PC-3 (cell line): ENCODE measurements around the gene SIN3B. TPM values are rescaled to one million over a fixed set of nuclear protein-coding genes. Genes with fewer than 3 reads are reported as not detected.

Experiments used
- ATAC-seq: fragments of 200-7000 bp; cut with Tn5 transposase; 2 replicates; pipeline ENCODE4 v1.9.1; 2020; ENCODE audit warnings: mild to moderate bottlenecking, moderate library complexity
- BruUV-seq: library from RNA; stranded (reverse); fragments of 400-500 nt; replicated peaks from 2 replicates; lab custom pipeline; 2021; lab: Mats Ljungman, UMichigan
- CTCF ChIA-PET: fragments of 300-600 bp; sonication (Branson Sonifier 250); formaldehyde crosslinking; loops from one replicate; lab custom pipeline; 2022; ENCODE audit warnings: antibody characterized with exemption; lab: Charles Lee
- POLR2A ChIA-PET: fragments of 300-600 bp; sonication (Branson Sonifier 250); formaldehyde crosslinking; loops from one replicate; lab custom pipeline; 2022; ENCODE audit warnings: antibody characterized with exemption; ENCODE audit not compliant: unreplicated experiment; lab: Charles Lee
- DNase-seq: peaks from one replicate; pipeline ENCODE4 v3.0.0-alpha.2; 2015
- H2AFZ ChIP-seq: fragments of 300-600 bp; sonication (generic); 2 replicates; pipeline ENCODE4 v1.6.0; 2016; ENCODE audit warnings: antibody characterized with exemption, low read length
- H3F3A ChIP-seq: fragments of 300-600 bp; sonication (generic); one replicate; pipeline ENCODE4 v1.6.0; 2017; ENCODE audit warnings: antibody characterized with exemption, low read length, control low read depth, mild to moderate bottlenecking; ENCODE audit not compliant: unreplicated experiment
- H3K27ac ChIP-seq: fragments of 300-600 bp; sonication (generic); 2 replicates; pipeline ENCODE4 v1.5.1; 2016; ENCODE audit warnings: mild to moderate bottlenecking, low read length
- H3K27me3 ChIP-seq: fragments of 300-600 bp; sonication (generic); 2 replicates; pipeline ENCODE4 v1.6.1; 2016; ENCODE audit warnings: low read length, mixed read lengths
- H3K36me3 ChIP-seq: fragments of 300-600 bp; sonication (generic); 2 replicates; pipeline ENCODE4 v1.6.1; 2016; ENCODE audit warnings: low read depth, mixed run types, low read length, mixed read lengths
- H3K4me1 ChIP-seq: fragments of 300-600 bp; sonication (generic); 2 replicates; pipeline ENCODE4 v1.5.1; 2016; ENCODE audit warnings: low read length; ENCODE audit not compliant: insufficient read depth
- H3K4me2 ChIP-seq: fragments of 300-600 bp; sonication (generic); 2 replicates; pipeline ENCODE4 v1.6.0; 2016; ENCODE audit warnings: low read length
- H3K4me3 ChIP-seq: fragments of 300-600 bp; sonication (generic); 2 replicates; pipeline ENCODE4 v1.5.1; 2016; ENCODE audit warnings: mild to moderate bottlenecking, low read length, mixed read lengths
- H3K79me2 ChIP-seq: fragments of 300-600 bp; sonication (generic); 2 replicates; pipeline ENCODE4 v1.6.1; 2017; ENCODE audit warnings: low read length, mixed read lengths
- H3K9ac ChIP-seq: fragments of 300-600 bp; sonication (generic); 2 replicates; pipeline ENCODE4 v1.6.0; 2016; ENCODE audit warnings: mild to moderate bottlenecking, low read length
- H3K9me2 ChIP-seq: fragments of 300-600 bp; sonication (generic); replicated peaks from 2 replicates; pipeline ENCODE4 v1.6.1; 2016; ENCODE audit warnings: mixed run types, low read length, mixed read lengths
- H3K9me3 ChIP-seq: fragments of 300-600 bp; sonication (generic); 2 replicates; pipeline ENCODE4 v1.6.1; 2016; ENCODE audit warnings: low read length, mixed read lengths
- H4K20me1 ChIP-seq: fragments of 300-600 bp; sonication (generic); 2 replicates; pipeline ENCODE4 v1.6.1; 2016; ENCODE audit warnings: low read length, mixed read lengths
- EZH2 ChIP-seq: fragments of 300-600 bp; sonication (generic); IDR thresholded peaks from one replicate; pipeline ENCODE4 v1.6.1; 2017; ENCODE audit warnings: antibody characterized with exemption, mild to moderate bottlenecking, low read length; ENCODE audit not compliant: unreplicated experiment
- EZH2phosphoT487 ChIP-seq: fragments of 300-600 bp; sonication (generic); IDR thresholded peaks from 2 replicates; pipeline ENCODE4 v1.6.1; 2018; ENCODE audit warnings: mild to moderate bottlenecking, antibody characterized with exemption, low read length, borderline replicate concordance
- intact Hi-C: fragments of 100-400 bp; cut with micrococcal nuclease; formaldehyde crosslinking; loops from 2 replicates; pipeline ENCODE4 v1.9.0; 2023
- total RNA-seq: library from RNA; depleted of rRNA; stranded (reverse); fragments of >200 nt; gene quantifications from 2 replicates; pipeline ENCODE4 v1.2.3, GENCODE V29; 2014
- TF ChIP-seq, protein P1 (sequence below): fragments of 300-600 bp; sonication (generic); conservative IDR thresholded peaks from 2 replicates; pipeline ENCODE4 v1.5.1; 2017; ENCODE audit warnings: antibody characterized with exemption, low read depth, mild to moderate bottlenecking, low read length

Gene SIN3B
- total RNA-seq, 1 experiment from 2014 or later, result 46.4 TPM

DNA sequence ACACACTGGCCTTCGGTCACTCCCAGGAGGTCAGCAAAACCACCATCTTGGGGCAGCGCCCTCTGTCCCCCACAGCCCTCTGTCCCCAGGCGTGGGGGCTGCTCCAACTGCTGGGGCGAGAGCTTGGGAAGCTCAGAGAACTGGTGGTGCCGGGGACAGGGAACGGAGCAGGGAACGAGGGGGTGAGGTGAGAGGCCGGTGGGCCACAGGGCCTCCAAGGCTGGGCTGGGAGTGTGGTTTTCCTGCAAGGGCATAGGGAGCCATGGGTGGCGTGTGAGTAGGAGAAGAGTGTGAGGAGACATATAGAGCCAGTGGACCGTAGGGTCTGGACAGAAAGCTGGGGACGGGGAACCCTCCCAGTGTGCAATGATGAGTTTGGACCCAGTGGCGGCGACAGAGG is 93.8 kb downstream of the SIN3B start:
- Histone ChIP-seq H3K79me2 (no peaks in the 10 kb centered on the region), H4K20me1 (no peaks in the 10 kb centered on the region), H3F3A (no peaks in the 10 kb centered on the region), H3K9me2 (no peaks in the 10 kb centered on the region), H3K9ac (no peak overlapping the region), H3K27ac (no peak overlapping the region), H3K27me3 (no peaks in the 10 kb centered on the region), H3K36me3 (no peaks in the 10 kb centered on the region), H3K4me1 (peaks cover 12% of the 10 kb centered on the region), H3K4me3 (no peak overlapping the region), H3K9me3 (no peaks in the 10 kb centered on the region), H3K4me2 (no peak overlapping the region), H2AFZ (no peak overlapping the region)
- ChIA-PET POLR2A (no interaction called here), CTCF (no interaction called here)
- DNase-seq, result no peak
- no TSS peak for BruUV-seq
- intact Hi-C loops, result no loop called here
- TF ChIP-seq EZH2phosphoT487 (no peak), EZH2 (no peak)
- TF ChIP-seq, protein P1, sequence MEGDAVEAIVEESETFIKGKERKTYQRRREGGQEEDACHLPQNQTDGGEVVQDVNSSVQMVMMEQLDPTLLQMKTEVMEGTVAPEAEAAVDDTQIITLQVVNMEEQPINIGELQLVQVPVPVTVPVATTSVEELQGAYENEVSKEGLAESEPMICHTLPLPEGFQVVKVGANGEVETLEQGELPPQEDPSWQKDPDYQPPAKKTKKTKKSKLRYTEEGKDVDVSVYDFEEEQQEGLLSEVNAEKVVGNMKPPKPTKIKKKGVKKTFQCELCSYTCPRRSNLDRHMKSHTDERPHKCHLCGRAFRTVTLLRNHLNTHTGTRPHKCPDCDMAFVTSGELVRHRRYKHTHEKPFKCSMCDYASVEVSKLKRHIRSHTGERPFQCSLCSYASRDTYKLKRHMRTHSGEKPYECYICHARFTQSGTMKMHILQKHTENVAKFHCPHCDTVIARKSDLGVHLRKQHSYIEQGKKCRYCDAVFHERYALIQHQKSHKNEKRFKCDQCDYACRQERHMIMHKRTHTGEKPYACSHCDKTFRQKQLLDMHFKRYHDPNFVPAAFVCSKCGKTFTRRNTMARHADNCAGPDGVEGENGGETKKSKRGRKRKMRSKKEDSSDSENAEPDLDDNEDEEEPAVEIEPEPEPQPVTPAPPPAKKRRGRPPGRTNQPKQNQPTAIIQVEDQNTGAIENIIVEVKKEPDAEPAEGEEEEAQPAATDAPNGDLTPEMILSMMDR, result no peak
- no peak for ATAC-seq

DNA sequence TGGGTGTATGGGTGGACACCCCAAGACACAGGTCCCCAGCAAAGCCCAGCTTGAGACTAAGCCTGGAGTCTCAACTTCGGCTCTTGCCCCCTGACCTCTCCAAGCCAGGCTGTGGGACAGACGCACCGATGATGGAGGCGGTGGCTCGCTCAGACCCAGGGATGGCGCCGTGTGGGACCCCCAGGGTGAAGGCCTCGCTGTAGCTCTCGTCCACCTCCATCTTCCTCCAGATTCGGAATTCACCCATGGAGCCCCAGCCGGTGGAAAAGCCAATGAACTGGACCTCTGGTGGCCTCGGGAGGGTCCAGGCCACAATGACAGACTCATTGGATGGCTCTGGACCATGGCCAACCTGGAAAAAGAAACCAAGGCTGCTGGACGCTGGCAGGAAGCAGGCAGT is 98.7 kb downstream of the SIN3B start:
- H3K9me2 ChIP-seq, result no peaks in the 10 kb centered on the region
- no peaks in the 10 kb centered on the region for H3K4me1 ChIP-seq
- POLR2A ChIA-PET, result no interaction called here
- BruUV-seq, result no TSS peak
- H3F3A ChIP-seq, result no peaks in the 10 kb centered on the region
- no peaks in the 10 kb centered on the region for H3K36me3 ChIP-seq
- H3K4me3 ChIP-seq, result no peak overlapping the region
- no peak overlapping the region for H3K9ac ChIP-seq
- H3K27me3 ChIP-seq, result no peaks in the 10 kb centered on the region
- DNase-seq, result no peak
- TF ChIP-seq EZH2, result no peak
- H2AFZ ChIP-seq, result no peak overlapping the region
- intact Hi-C loops, result no loop called here
- CTCF ChIA-PET, result no interaction called here
- H3K4me2 ChIP-seq, result no peak overlapping the region
- H3K27ac ChIP-seq, result no peak overlapping the region
- H3K79me2 ChIP-seq, result no peaks in the 10 kb centered on the region
- H4K20me1 ChIP-seq, result no peaks in the 10 kb centered on the region
- H3K9me3 ChIP-seq, result peaks cover 4% of the 10 kb centered on the region; the same call in 1 of the 2 replicates
- ATAC-seq, result no peak

DNA sequence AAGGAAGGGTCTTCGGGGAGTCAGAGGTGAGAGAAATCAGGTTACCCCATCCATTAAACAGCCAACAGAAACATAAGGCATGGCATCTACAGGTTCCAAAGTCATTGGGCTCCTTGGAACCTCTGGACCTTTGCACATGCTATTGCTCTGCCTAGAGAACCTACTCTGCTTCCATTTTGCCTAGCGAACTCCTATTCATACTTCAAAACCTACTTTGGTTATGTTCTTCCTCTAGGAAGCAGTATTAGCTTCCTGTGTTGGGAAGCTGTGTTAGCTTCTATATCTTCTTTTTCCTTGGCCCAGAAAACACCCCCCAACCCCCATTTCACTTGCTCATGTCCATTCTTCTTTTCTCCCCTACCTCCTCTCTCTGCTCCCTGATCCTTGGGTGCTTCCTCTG is 99.2 kb downstream of the SIN3B start:
- no peak for TF ChIP-seq EZH2
- no peak for TF ChIP-seq EZH2phosphoT487
- TF ChIP-seq, protein P1, result no peak
- DNase-seq (no peak), ATAC-seq (no peak)
- H3K4me2 ChIP-seq, result no peak overlapping the region
- no peaks in the 10 kb centered on the region for H3K9me2 ChIP-seq
- no peaks in the 10 kb centered on the region for H3K4me1 ChIP-seq
- POLR2A ChIA-PET, result no interaction called here
- no peak overlapping the region for H2AFZ ChIP-seq
- no peak overlapping the region for H3K27ac ChIP-seq
- intact Hi-C loops, result no loop called here
- no TSS peak for BruUV-seq
- H3F3A ChIP-seq, result no peaks in the 10 kb centered on the region
- H3K9ac ChIP-seq, result no peak overlapping the region
- no peaks in the 10 kb centered on the region for H3K79me2 ChIP-seq
- H3K9me3 ChIP-seq, result peaks cover 4% of the 10 kb centered on the region; the same call in 1 of the 2 replicates
- H3K4me3 ChIP-seq, result no peak overlapping the region
- CTCF ChIA-PET, result no interaction called here
- H3K36me3 ChIP-seq, result no peaks in the 10 kb centered on the region
- no peaks in the 10 kb centered on the region for H3K27me3 ChIP-seq
- H4K20me1 ChIP-seq, result no peaks in the 10 kb centered on the region
